ENCODE results near the gene ZNF445.
"Not testable (repeated sequence)": the region's sequence is repeated elsewhere in the genome, so short reads cannot be mapped to it uniquely, and the experiment has no call there.

ZNF445 gene

GRCh38 chr3:44414517-44415090, 62.9 kb downstream of the ZNF445 start:
- no peak for DNase-seq
- TF ChIP-seq POLR2A (IDR thresholded peaks at IDR 0.05; ENCODE audit: low read length) (no peak), GATA1 (IDR thresholded peaks at IDR 0.05; ENCODE audit: low read depth, low read length) (no peak)

GRCh38 chr3:44412365-44412764, 65.1 kb downstream of the ZNF445 start:
- TF ChIP-seq POLR2A (IDR thresholded peaks at IDR 0.05; ENCODE audit: low read length) (no peak), GATA1 (IDR thresholded peaks at IDR 0.05; ENCODE audit: low read depth, low read length) (no peak)
- DNase-seq, result no peak

GRCh38 chr3:44411031-44411645, 66.3 kb downstream of the ZNF445 start:
- TF ChIP-seq GATA1 (IDR thresholded peaks at IDR 0.05; ENCODE audit: low read depth, low read length), result no peak
- TF ChIP-seq POLR2A (IDR thresholded peaks at IDR 0.05; ENCODE audit: low read length), result no peak

GRCh38 chr3:44409640-44410410, 67.6 kb downstream of the ZNF445 start:
- DNase-seq, result no peak
- TF ChIP-seq POLR2A (IDR thresholded peaks at IDR 0.05; ENCODE audit: low read length), result no peak

More at GRCh38 chr3:44411031-44411645, 66.3 kb downstream of the ZNF445 start:
- DNase-seq, result no peak

- no peak for DNase-seq
- TF ChIP-seq POLR2A (IDR thresholded peaks at IDR 0.05; ENCODE audit: low read length) (no peak), GATA1 (IDR thresholded peaks at IDR 0.05; ENCODE audit: low read depth, low read length) (no peak)
These were observed 74.9 kb downstream of the ZNF445 start for GRCh38 chr3:44402548-44402947.

- TF ChIP-seq GATA1 (IDR thresholded peaks at IDR 0.05; ENCODE audit: low read depth, low read length) (no peak), POLR2A (IDR thresholded peaks at IDR 0.05; ENCODE audit: low read length) (no peak)
- peak in 1 of 2 experiments; percentile 30 for DNase-seq
These were observed 76.7 kb downstream of the ZNF445 start for GRCh38 chr3:44400771-44401170.

GRCh38 chr3:44398853-44399252, 78.6 kb downstream of the ZNF445 start:
- TF ChIP-seq POLR2A (IDR thresholded peaks at IDR 0.05; ENCODE audit: low read length), result no peak
- TF ChIP-seq GATA1 (IDR thresholded peaks at IDR 0.05; ENCODE audit: low read depth, low read length), result no peak
- DNase-seq, result no peak

GRCh38 chr3:44398271-44398670, 79.2 kb downstream of the ZNF445 start:
- not testable (repeated sequence) for DNase-seq

- DNase-seq, result no peak
- TF ChIP-seq POLR2A (IDR thresholded peaks at IDR 0.05; ENCODE audit: low read length) (no peak), GATA1 (IDR thresholded peaks at IDR 0.05; ENCODE audit: low read depth, low read length) (no peak)
These were observed 81.0 kb downstream of the ZNF445 start for GRCh38 chr3:44396200-44397171.

GRCh38 chr3:44395714-44396113, 81.8 kb downstream of the ZNF445 start:
- DNase-seq, result no peak
- no peak for TF ChIP-seq GATA1 (IDR thresholded peaks at IDR 0.05; ENCODE audit: low read depth, low read length)
- no peak for TF ChIP-seq POLR2A (IDR thresholded peaks at IDR 0.05; ENCODE audit: low read length)

- TF ChIP-seq POLR2A (IDR thresholded peaks at IDR 0.05; ENCODE audit: low read length) (no peak), GATA1 (IDR thresholded peaks at IDR 0.05; ENCODE audit: low read depth, low read length) (no peak)
- DNase-seq, result no peak
These were observed 85.0 kb downstream of the ZNF445 start for GRCh38 chr3:44392489-44392888.

- DNase-seq, result no peak
- no peak for TF ChIP-seq GATA1 (IDR thresholded peaks at IDR 0.05; ENCODE audit: low read depth, low read length)
- no peak for TF ChIP-seq POLR2A (IDR thresholded peaks at IDR 0.05; ENCODE audit: low read length)
These were observed 90.1 kb downstream of the ZNF445 start for GRCh38 chr3:44387404-44387803.

All from erythroblast (primary cell).